HG02852 (cell line): ENCODE measurements around the gene MMAB.

Source experiments
- ATAC-seq: cut with Tn5 transposase; IDR thresholded peaks from one replicate; pipeline ENCODE4 v1.9.1; 2021; ENCODE audit warnings: mild to moderate bottlenecking, moderate library complexity; ENCODE audit not compliant: unreplicated experiment

MMAB gene

DNA sequence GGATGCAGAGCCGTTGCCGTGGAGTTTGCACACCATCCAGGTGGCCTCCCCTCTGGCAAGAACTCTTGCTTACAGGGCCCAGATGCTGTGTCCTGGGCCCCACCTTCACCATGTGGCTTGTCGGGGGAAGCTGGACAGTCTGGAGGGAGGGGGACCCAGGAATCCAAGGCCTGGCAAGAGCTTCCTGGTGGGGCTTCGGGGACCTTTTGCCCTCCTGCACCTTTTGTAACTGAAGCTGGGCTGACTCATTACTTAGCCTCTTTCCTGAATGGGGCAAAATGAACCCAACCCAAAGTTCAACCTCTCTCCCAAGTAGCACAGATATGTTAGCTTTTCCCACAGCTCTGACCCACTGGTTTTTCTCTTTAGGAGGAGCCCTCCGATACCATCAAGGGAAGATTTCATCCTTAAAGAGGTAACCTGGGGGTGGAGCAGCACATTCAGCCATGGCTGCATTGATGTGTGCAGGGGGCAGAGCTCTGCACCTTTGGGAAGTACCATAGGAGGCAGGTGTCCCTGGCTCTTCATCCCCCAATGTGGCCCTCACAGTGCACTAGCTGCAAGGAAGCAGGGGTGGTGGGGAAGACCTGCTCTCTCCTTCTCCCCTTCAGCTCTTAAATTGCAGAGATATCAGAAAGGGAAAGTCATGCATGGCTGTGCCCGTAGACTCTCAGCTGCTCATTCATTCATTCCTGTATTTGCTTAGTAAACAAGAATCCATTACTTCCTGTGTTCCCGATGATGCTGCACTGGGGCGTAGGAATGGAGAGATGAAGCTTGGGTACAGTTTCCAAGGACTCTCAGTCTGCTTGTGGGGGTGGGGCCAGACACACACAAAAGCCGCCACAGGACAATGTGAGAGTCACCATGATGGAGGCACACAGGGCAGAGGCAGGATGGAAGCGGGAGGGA, 13.3 kb upstream of the MMAB start:
- no peak for ATAC-seq

DNA sequence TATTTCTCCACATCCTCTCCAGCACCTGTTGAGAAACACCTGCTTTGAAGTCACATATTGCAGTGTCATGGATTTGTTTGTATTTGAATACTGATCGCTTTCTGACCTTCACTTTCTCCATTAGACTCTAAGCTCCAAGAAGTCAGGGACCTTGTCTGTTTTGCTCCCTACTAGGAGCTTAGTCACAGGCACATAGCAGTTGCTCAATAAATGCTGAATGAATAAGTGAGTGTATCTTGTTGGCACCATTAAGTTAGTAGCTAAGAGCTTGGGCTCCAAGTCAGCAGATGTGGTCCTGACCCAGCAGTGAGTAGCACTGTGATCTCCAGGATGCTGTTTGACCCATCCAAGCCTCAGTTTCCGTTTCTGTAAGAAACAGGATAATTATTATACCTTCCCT, 10.4 kb upstream of the MMAB start:
- no peak for ATAC-seq

DNA sequence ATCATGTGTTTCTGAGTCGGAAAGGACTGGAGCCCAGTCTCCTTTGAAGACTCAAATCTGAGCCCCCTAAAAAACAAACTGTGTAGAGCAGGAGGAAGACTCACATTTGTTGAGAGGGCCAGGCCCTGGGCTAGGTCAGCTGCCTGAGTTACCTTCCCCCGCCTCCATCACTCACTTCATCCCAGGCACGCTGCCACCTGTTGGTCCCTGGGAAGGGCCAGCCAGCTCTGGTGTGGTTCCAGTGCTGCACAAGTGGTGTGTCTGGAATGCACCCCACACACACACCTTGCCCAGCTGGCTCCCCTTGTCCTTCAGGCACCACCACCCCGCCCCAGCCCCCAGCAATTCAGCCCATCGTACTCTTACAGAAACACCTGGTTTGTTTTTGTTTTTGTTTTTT, 9.3 kb upstream of the MMAB start:
- no peak for ATAC-seq

DNA sequence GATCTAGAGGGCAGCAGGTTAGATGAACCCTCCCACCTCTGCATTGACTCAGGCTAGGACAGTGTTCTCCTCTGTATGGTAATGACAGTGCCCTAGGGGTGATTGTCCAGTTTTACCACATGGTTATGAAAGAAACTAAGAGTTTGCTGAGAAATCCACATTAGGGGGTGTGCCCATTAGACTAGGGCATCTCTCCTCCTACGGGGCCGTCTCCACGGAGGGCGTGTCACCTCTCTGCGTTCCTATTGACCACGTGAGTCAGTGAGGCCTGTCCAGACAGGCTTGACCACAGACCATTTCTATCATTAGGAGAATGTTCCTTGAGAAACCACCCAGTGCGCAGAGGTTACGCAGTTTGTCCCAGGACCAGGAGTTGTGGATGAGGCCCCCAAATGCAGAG, 8.6 kb upstream of the MMAB start:
- no peak for ATAC-seq

DNA sequence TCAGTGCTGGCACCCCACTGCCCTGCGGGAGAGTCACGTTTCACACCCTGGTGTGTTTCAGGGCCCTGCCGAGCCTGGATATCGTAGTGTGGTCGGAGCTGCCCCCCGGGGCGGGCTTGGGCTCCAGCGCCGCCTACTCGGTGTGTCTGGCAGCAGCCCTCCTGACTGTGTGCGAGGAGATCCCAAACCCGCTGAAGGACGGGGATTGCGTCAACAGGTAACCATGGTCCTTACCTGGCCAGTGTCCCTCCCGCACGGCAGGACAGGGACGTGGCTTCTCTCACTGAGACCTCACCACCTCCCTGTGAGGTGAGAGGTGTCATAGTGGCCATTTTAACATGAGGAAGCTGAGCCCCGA, 8.0 kb upstream of the MMAB start:
- ATAC-seq = no peak

DNA sequence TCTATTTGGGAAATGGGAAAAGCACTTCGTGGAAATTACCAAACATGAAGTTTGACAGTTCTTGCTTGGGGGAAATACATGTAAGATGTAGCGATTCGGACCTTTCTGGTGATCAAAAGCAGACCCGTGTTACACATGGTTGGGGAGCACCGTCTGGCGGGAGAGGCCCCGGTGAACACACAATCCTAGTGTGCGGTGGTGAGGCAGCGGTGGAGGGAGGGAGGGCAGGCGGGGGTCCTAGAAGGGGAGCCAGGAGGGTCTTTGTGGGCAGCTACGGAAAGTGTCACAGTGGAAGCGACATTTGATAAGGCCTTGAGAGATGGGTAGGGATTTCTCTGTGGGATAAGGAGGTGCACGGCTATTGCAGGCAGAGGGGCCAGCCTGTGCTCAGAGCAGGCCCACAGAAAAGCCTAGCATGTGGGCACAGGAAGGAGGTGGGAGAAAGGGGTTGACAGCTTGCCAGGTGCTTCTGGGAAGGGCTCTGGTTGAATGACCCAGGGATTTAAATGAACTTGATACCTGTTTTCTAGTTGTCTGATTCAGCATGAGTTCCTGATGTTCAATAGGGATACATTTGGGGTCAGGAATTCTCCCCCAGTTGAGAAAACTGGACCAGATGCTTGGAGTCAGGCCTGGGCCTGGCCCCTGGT, 7.5 kb upstream of the MMAB start:
- ATAC-seq = no peak

DNA sequence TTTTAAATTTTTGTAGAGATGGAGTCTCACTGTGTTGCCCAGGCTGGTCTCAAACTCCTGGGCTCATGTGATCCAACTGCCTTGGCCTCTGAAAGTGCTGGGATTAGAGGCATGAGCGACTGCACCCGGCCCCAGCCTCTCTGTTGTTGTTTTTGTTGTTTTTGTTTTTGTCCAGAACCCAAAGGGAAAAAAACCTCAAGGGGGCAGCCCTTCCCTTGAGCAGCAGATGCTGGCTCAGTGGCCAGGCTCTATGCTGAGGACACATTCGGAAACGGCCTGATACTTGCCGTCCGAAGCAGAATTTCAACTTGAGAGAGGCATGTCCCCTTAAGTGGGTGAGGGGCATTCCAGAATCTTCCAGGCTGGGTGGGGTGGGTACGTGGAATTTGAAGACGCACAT, 7.0 kb upstream of the MMAB start:
- no peak for ATAC-seq

DNA sequence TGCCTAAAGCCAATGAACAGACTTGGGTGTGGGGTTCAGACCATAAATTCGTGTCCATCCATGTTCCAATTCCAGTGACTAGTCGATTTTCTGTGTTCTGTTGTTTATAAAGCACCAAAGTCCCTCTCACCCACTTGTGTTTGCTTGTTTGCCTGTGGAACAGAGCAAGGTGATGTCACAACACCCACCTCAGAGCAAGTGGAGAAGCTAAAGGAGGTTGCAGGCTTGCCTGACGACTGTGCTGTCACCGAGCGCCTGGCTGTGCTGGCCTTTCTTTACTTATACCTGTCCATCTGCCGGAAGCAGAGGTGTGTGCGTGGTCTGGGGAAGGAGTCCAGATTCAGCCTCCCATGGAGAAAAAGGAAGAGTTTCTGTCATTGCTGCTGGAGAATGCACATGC, 6.3 kb upstream of the MMAB start:
- ATAC-seq = no peak

DNA sequence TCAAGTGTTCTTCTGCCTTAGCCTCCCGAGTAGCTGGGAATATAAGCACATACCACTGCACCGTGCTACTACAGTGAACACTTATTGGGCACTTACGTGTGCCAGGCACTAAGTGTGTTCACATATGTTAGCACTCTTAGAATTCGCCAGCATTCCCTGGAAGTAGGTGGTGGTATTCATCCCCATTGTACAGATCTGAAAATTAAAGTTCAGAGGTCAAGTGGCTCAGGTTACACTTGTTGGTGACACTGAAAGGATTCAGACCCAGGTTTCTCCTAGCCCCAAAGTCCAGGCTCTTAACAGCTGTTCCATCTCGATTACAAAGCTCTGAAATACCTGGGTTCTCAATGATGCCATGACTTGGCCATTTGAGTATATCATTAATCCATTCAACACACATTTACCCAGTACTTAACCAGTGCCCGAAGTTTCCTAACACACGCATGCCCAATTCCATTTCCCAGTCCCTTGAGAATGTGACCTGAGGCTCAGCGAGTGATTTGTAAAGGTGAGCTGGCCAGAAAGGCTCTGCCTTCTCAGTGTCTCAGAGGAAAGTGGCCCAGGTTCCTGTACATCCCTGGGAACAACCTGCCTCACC, 5.1 kb upstream of the MMAB start:
- no peak for ATAC-seq

DNA sequence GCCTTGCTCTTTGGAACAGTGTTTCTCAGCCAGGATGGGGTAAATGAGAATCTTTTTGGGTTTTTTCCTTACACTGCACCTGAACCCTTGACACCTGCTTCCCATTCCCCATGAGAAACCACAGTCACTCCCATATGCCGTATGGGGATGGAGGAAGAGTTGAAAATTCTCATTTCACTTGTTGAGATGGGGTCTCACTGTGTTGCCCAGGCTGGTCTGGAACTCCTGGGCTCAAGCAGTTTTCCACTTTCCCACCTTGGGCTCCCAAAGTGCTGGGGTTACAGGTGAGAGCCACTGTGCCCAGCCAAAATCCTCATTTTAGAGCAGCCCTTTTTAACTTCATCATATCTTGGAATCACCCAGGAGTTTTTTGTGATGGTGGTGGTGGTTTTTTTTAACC, 4.0 kb upstream of the MMAB start:
- no peak for ATAC-seq

DNA sequence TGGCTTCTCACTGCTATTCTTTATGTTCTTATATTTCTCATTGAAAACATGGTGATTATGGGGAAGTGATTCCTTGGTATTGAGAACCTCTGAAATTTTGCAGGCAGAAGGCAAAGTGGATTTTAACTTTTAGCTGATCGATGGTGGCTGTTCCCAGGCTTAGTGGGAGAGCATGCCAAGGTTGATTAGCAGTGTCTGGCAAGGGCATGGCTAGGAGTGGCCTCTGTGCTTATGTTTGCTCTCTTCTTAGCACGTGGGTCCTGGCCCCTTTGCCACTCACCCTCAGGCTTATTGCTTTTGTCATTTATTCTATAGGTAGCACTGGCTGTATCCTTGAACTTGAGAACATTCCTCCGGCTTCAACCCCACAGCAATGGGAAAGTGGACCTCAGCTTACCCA, 2.4 kb upstream of the MMAB start:
- no peak for ATAC-seq

DNA sequence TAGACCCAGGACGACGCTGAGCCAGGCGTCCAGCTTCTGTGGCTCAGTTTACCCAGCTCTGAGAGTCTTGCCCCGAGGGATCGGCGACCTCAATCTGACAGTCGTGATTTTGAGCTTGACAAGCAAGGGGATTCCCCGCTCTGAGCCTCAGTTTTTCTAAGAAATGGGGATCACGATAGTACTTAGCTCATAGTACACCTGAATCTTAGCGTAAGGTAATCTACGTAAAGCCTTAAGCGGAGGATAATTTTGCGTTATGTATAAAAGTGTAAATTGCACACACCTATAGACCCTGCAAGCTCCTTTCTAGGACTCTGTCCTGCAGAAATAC, 575 bp upstream of the MMAB start:
- ATAC-seq = peak; percentile 2

DNA sequence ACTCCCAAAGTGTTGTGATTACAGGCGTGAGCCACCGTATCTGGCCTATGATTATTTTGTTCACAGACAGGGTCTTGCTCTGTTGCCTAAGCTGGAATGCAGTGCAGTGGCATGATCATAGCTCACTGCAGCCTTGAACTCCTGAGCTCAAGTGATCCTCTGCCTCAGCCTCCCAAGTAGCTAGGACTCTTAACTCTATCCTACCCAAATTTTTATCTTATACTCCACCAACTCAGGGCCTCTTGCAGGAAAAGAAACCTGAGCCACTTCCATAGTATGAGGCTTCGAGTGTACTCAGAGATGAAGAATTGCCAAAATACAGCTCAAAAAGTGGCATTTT, 828 bp downstream of the MMAB start:
- no peak for ATAC-seq

DNA sequence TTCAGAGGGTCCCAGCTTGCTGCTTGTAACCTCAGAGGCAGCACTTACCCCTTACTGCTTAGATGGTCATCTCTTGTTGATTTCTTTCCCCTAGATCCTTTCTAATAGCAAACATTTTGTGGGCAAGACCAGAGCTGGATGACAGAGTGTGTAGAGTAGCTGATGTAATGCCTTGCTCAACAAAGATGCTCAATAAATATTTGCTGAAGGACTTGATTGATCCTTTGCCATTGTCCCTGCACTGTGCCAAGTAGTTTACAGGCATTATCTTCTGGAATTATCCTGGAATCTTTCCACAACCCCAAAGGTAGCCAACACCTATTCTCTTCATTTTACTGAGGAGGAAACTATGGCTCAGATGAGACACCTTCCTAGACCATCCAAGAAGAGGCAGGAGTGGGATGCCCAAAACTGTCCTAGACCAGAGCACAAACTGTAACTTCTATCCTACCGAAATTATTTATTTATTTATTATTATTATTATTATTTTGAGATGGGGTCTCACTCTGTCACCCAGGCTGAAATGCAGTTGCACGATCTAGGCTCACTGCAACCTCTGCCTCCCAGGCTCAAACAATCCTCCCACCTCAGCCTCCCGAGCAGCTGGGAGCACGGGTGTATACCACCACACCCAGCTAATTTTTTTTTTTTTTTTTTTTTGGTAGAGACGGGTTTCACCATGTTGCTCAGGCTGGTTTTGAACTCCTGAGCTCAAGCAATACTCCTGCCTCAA, 1.4 kb downstream of the MMAB start:
- no peak for ATAC-seq

DNA sequence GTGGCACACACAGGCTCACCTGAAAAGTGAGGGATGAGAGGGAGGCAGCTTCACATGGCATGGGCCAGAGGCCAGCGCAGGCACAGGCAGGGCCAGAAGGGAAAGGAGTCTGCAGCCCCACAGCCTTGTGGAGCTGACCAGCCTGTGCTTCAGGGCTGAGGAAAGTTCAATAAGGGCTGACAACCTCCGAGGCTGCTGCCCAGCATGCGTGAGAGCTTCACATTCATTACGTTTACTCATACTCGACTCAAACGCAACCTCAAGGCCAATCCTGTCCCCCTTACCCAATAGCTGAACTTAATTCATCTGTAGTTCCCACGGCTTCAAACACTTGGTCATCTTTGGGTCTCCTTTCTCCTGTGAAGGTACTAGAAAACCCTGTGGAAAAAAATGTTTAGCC, 4.8 kb downstream of the MMAB start:
- no peak for ATAC-seq

DNA sequence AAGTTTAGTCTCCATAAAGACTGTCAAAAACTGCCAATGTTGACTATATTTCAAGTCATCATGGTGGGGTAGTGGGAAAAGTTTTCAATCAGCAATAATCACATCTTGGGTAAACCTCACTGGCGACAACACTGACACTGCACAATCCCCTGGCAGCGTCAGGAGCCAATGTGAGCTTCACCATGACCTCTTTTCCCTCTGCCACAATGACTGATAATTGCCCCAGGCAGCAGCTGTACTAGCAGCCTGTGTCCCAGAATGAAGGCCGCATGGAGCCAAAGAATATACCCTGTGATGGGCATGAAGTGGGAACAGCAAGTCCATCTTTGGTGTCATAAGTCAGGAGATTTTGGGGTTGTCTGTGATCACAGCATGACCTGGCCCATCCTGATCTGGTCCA, 5.3 kb downstream of the MMAB start:
- no peak for ATAC-seq

DNA sequence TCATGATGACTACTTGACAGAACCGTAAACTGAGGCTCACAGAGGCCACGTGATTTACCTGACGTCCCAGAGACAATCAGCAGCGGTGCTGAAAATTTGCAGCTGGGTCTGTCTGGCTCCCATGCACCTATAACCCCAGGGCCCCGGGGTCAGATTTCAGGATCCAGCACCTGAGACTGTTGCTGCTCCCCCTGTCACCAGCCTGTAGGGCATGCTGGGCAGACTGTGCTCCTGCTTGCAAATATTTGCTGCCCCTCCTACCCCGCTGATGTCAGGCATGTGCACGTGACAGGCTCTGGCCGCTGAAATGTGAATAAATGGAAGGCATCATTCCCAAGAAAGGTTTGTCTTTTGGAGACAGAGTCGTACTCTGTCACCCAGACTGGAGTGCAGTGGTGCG, 6.0 kb downstream of the MMAB start:
- ATAC-seq = no peak

DNA sequence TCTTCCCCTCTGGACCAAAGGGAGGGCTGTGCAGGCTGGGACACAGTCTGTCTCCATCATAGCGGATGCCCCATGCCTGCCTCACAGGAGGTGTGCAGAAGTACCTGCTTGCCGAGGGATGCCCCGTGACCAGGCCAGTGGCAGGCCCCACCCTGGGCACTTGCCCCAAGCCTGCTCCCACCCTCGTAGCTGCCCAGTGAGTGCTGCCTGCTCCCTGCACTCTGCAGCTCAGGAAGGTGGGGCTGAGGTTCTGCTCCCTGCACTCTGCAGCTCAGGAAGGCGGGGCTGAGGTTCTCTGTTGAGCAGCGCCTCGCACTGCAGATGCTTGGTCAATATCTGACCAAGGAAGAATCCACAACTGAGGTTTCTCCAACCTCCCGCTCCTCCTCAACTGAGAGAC, 6.9 kb downstream of the MMAB start:
- no peak for ATAC-seq

DNA sequence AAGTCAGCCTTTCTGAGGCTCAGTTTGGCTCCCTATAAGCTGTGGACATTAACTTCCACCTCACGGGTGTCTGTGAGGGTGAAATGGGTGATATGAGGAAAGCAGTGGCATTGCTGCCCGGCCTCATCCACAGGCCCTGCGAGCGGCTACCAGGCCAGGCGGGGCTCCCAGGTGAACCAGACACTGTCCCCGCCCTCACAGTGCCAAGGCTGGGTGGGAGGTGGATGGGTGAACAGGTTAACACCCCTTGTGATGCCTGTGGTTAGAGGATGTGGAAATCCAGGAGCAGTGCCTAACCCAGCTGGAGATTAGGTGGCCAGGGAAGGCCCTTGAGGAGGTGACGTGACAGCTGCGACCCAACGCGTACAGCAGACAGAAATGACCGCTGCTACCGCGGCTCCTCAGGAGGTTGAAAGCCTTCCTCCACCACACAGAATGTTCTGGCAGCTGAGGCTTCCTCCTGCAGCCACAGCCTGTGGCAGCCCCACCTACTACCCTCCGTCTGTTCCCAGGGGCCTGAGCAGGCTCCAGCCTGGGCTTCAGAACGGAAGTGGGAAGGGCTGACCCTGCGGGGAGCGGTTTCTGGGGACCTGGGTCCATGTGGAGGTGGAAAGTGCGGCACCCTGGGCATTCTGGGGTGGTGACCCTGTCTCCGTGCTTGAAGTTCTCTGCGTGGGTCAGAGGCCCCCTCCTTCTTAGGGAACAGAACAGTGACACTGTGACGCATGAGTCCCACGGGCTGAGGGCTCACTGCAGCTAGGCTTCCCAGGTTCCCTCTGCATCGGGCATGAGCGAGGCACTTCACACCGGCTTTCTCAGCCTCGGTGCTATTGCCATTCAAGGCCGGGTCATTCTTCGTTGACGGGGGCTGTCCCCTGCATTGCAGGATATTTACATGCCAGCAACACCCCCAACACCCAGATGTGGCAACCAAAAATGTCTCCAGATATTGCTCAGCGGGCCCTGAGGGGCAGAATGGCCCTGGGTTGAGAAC, 9.7 kb downstream of the MMAB start:
- ATAC-seq = no peak

DNA sequence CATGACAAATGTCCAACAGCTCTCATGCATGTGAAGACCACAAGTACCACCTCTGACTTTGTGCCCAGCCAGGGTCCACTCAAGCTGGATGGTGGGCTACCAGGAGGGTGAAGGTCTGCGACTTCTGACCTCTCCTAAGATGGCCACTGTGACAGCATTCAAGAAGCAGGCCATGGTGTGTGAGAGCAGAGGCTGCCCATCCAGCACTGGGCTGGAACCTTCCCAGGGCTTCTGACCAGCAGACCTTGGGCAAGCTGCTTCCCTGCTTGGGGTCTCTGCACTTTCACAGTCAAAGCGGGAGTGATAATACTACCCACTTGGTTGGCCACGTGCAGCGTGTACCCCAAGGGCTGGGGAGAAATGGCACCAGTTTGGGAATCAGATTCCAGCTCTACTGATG, 10.4 kb downstream of the MMAB start:
- ATAC-seq = no peak

DNA sequence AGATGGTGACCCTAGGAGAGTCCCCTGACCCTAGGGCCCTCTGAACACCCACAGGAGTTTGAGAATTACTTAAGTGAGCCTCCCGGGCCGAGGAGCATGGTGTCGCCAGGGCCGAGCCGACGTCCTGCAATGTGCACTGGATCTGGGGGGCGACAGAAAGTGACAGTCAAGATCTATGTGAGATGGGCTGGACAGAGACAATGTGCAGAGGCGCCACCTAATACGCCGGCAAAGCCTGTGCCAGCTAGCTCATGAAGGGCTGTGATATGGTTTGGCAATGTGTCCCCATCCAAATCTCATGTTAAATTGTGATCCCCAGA, 11.6 kb downstream of the MMAB start:
- ATAC-seq = no peak
